ENCODE results near the gene COL16A1. TPM values are rescaled to one million over a fixed set of nuclear protein-coding genes. Genes with fewer than 3 reads are reported as not detected.

The COL16A1 gene
- total RNA-seq, 1 experiment from 2014 or later: 6.2 TPM

GRCh38 chr1:31732343-31732742 lies 28.5 kb upstream of the COL16A1 start:
- Histone ChIP-seq H4K91ac (ENCODE audit: insufficient read length, low read depth, low read length) (no peak overlapping the region), H3K9ac (ENCODE audit: extremely low read depth, insufficient read length, low read length) (no peak overlapping the region)
- H3K9me3 Mint-ChIP-seq: no peaks in the 10 kb centered on the region

More at GRCh38 chr1:31732343-31732742, 28.5 kb upstream of the COL16A1 start:
- Histone ChIP-seq H3K4me1 (ENCODE audit: insufficient read depth, low read length) (no peaks in the 10 kb centered on the region), H4K5ac (ENCODE audit: insufficient read length, low read depth, low read length) (no peak overlapping the region), H2BK120ac (ENCODE audit: low read depth, low read length, poor library complexity, severe bottlenecking) (no peak overlapping the region), H3K4me2 (ENCODE audit: insufficient read depth, insufficient read length, low read length) (no peak overlapping the region), H4K8ac (replicated peaks; ENCODE audit: insufficient read length, low read depth, low read length) (no peak overlapping the region), H2BK5ac (ENCODE audit: insufficient read length, low read length) (no peak overlapping the region), H3K18ac (ENCODE audit: insufficient read length, low read depth, low read length) (no peak overlapping the region), H3K27me3 (ENCODE audit: insufficient read depth, low read length) (no peaks in the 10 kb centered on the region), H3K4ac (ENCODE audit: low read depth, low read length) (no peak overlapping the region), H3K79me2 (ENCODE audit: insufficient read depth, low read length) (no peaks in the 10 kb centered on the region), H3K27ac (ENCODE audit: insufficient read length, low read depth, low read length) (no peak overlapping the region), H2AFZ (ENCODE audit: low read length) (no peak overlapping the region), H3T11ph (ENCODE audit: low read length) (no peak overlapping the region), H2BK20ac (ENCODE audit: low read depth, low read length, poor library complexity, severe bottlenecking) (no peak overlapping the region), H3K56ac (ENCODE audit: insufficient read length, low read depth, low read length) (no peak overlapping the region), H3K9me3 (ENCODE audit: control insufficient read depth, low read depth, low read length) (no peaks in the 10 kb centered on the region), H2BK15ac (ENCODE audit: low read depth, low read length) (no peak overlapping the region), H3K23me2 (ENCODE audit: insufficient read length, low read depth, low read length, poor library complexity, severe bottlenecking) (no peaks in the 10 kb centered on the region), H3K23ac (ENCODE audit: insufficient read length, low read depth, low read length) (no peak overlapping the region), H3K79me1 (ENCODE audit: insufficient read depth, low read depth, low read length, poor library complexity, severe bottlenecking) (no peaks in the 10 kb centered on the region), H4K20me1 (ENCODE audit: control insufficient read depth, insufficient read depth, insufficient read length) (no peaks in the 10 kb centered on the region), H3K14ac (ENCODE audit: insufficient read depth, low read length) (no peak overlapping the region), H2BK12ac (ENCODE audit: insufficient read length, low read depth, low read length) (no peak overlapping the region), H2AK5ac (ENCODE audit: insufficient read length, low read length) (no peak overlapping the region)
- Mint-ChIP-seq H3K27me3 (ENCODE audit: low read depth) (peaks cover 3% of the 10 kb centered on the region; the same call in 1 of the 2 replicates), H3K4me3 (no peak overlapping the region), H3K4me1 (peaks cover 0 to 10% of the 10 kb centered on the region in 2 experiments; a peak in 2 of 4 replicates), H3K27ac (peak overlapping the region in 1 of 3 experiments; percentile 82; a peak in 1 of 7 replicates), H3K36me3 (ENCODE audit: insufficient read depth in 1 of 3, low read depth in 3 of 3) (no peaks in the 10 kb centered on the region; a peak in 1 of 7 replicates)
- no CpG with 5 or more reads among the region's 6 CpGs for WGBS (ENCODE audit: extremely low coverage, insufficient read length, low lambda C conversion rate)
- DNase-seq: no peak
- TF ChIP-seq CTCF (conservative IDR thresholded peaks at IDR 0.05): no peak

All from H9 (cell line).